Loucy (cell line): ENCODE data around the gene NRN1.

Experiments used
- EZH2phosphoT487 ChIP-seq: fragments of 200-600 bp; IDR thresholded peaks from 2 replicates; pipeline ENCODE4 v1.6.1; 2018; ENCODE audit warnings: antibody characterized with exemption, mild to moderate bottlenecking, moderate library complexity, borderline replicate concordance
- TF ChIP-seq, protein P1 (sequence below): fragments of 200-600 bp; sonication (generic); conservative IDR thresholded peaks from 2 replicates; pipeline ENCODE4 v1.5.1; 2014; ENCODE audit warnings: mild to moderate bottlenecking, antibody characterized with exemption, low read length

DNA sequence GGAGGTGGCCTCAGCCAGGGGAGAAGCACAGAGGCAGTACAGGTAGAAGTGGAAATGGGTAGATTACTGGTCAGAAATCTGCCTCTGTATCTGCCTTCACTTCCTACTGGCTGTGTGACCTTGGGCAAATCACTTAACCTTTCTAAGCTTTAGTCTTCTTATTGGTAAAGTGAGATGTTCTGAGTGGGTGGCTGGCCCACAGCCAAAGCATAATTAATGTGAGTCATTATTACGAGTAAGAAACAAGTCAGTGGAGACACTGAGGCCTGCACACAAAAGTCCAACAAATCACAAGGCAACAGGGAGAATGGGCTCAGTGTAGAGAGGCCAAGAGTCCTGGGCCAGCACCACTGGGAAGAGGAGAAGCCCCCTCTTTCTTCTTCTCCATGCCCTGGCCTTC, 39.1 kb downstream of the NRN1 start:
- TF ChIP-seq, protein P1, sequence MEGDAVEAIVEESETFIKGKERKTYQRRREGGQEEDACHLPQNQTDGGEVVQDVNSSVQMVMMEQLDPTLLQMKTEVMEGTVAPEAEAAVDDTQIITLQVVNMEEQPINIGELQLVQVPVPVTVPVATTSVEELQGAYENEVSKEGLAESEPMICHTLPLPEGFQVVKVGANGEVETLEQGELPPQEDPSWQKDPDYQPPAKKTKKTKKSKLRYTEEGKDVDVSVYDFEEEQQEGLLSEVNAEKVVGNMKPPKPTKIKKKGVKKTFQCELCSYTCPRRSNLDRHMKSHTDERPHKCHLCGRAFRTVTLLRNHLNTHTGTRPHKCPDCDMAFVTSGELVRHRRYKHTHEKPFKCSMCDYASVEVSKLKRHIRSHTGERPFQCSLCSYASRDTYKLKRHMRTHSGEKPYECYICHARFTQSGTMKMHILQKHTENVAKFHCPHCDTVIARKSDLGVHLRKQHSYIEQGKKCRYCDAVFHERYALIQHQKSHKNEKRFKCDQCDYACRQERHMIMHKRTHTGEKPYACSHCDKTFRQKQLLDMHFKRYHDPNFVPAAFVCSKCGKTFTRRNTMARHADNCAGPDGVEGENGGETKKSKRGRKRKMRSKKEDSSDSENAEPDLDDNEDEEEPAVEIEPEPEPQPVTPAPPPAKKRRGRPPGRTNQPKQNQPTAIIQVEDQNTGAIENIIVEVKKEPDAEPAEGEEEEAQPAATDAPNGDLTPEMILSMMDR, result no peak
- no peak for TF ChIP-seq EZH2phosphoT487
